HG02840 (cell line): ENCODE data around the gene CCL19.
"Not testable (repeated sequence)": the region's sequence is repeated elsewhere in the genome, so short reads cannot be mapped to it uniquely, and the experiment has no call there.

Experiments used
- ATAC-seq: cut with Tn5 transposase; IDR thresholded peaks from one replicate; pipeline ENCODE4 v1.9.1; 2021; ENCODE audit warnings: mild to moderate bottlenecking, moderate library complexity, moderate number of reproducible peaks; ENCODE audit not compliant: unreplicated experiment, low FRiP score

Gene CCL19

GRCh38 chr9:34690983-34691935, at the start of gene CCL19:
Gene CCL19, minus strand, starts transcription at chr9:34691276. Its CDS starts 137 bp downstream, at chr9:34691139.
- ATAC-seq: no peak

- not testable (repeated sequence) for ATAC-seq
Measured at GRCh38 chr9:34740176-34740575, 49.1 kb upstream of the CCL19 start.

- ATAC-seq: no peak
Measured at GRCh38 chr9:34737677-34738260, 46.7 kb upstream of the CCL19 start.

GRCh38 chr9:34734720-34735119, 43.6 kb upstream of the CCL19 start:
- no peak for ATAC-seq

- ATAC-seq: no peak
Measured at GRCh38 chr9:34732886-34733285, 41.8 kb upstream of the CCL19 start.

GRCh38 chr9:34732478-34732877, 41.4 kb upstream of the CCL19 start:
- ATAC-seq: no peak

GRCh38 chr9:34723141-34723540, 32.1 kb upstream of the CCL19 start:
- no peak for ATAC-seq

GRCh38 chr9:34719769-34720025, 28.6 kb upstream of the CCL19 start:
- not testable (repeated sequence) for ATAC-seq

GRCh38 chr9:34719021-34719768, 28.1 kb upstream of the CCL19 start:
- ATAC-seq: no peak

- no peak for ATAC-seq
Measured at GRCh38 chr9:34717996-34718614, 27.0 kb upstream of the CCL19 start.

- ATAC-seq: no peak
Measured at GRCh38 chr9:34716711-34717110, 25.6 kb upstream of the CCL19 start.

GRCh38 chr9:34715639-34716215, 24.7 kb upstream of the CCL19 start:
- ATAC-seq: no peak

- no peak for ATAC-seq
Measured at GRCh38 chr9:34714007-34714406, 22.9 kb upstream of the CCL19 start.

- ATAC-seq: no peak
Measured at GRCh38 chr9:34712140-34712539, 21.1 kb upstream of the CCL19 start.

- no peak for ATAC-seq
Measured at GRCh38 chr9:34710023-34710422, 18.9 kb upstream of the CCL19 start, which contains the start of gene CCL21. Gene CCL21, minus strand, starts transcription at chr9:34710136. Its CDS starts 70 bp downstream, at chr9:34710066.

GRCh38 chr9:34709196-34709978, 18.3 kb upstream of the CCL19 start:
- ATAC-seq: no peak

- no peak for ATAC-seq
Measured at GRCh38 chr9:34707130-34707529, 16.1 kb upstream of the CCL19 start.

- ATAC-seq: peak; percentile 76
Measured at GRCh38 chr9:34701769-34702736, 11.0 kb upstream of the CCL19 start.
